Measurements from ENCODE around the gene KLK14. TPM values are rescaled to one million over a fixed set of nuclear protein-coding genes. Genes with fewer than 3 reads are reported as not detected.

KLK14 gene
- total RNA-seq, 1 donor from 2014 or later: not detected

DNA sequence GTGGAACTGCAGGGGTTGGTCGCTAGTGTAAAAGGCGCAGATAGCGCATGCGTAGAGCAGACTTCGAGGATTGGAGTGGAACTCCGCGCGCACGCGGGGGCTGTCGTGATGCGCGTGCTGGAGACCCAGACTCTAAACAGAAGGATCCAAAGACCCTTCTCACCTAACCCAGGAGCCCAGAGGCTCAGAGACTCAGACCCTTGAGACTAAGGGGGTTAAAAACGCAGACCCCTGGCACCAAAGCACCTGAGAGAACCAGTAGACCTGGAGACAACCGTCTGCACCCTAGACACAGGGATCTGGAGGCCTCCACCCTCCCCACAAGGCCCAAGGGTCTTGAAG is 26.1 kb upstream of the KLK14 start:
- H3K9me3 ChIP-seq: no peaks in the 10 kb centered on the region
- peak overlapping the region; percentile 69 to 74 for H3K4me3 ChIP-seq
- H3K36me3 ChIP-seq: peaks cover 4 to 7% of the 10 kb centered on the region in 2 donors
- peak overlapping the region in 1 of 2 donors; percentile 27 for H3K27ac ChIP-seq
- H3K27me3 ChIP-seq: no peaks in the 10 kb centered on the region
- TF ChIP-seq, protein P1, sequence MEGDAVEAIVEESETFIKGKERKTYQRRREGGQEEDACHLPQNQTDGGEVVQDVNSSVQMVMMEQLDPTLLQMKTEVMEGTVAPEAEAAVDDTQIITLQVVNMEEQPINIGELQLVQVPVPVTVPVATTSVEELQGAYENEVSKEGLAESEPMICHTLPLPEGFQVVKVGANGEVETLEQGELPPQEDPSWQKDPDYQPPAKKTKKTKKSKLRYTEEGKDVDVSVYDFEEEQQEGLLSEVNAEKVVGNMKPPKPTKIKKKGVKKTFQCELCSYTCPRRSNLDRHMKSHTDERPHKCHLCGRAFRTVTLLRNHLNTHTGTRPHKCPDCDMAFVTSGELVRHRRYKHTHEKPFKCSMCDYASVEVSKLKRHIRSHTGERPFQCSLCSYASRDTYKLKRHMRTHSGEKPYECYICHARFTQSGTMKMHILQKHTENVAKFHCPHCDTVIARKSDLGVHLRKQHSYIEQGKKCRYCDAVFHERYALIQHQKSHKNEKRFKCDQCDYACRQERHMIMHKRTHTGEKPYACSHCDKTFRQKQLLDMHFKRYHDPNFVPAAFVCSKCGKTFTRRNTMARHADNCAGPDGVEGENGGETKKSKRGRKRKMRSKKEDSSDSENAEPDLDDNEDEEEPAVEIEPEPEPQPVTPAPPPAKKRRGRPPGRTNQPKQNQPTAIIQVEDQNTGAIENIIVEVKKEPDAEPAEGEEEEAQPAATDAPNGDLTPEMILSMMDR (IDR thresholded peaks at IDR 0.05): no peak
- H3K4me1 ChIP-seq: peaks cover 6 to 9% of the 10 kb centered on the region in 2 donors
- DNase-seq (ENCODE audit: low spot score in 2 of 2): no peak
- intact Hi-C loops (cut with DNase I): loop anchor here (1.0 to 10.0 kb wide), 8 partner anchors 232 to 731 kb away; partner anchors contain the start of genes CLDND2, ETFB, JOSD2 and NR1H2

DNA sequence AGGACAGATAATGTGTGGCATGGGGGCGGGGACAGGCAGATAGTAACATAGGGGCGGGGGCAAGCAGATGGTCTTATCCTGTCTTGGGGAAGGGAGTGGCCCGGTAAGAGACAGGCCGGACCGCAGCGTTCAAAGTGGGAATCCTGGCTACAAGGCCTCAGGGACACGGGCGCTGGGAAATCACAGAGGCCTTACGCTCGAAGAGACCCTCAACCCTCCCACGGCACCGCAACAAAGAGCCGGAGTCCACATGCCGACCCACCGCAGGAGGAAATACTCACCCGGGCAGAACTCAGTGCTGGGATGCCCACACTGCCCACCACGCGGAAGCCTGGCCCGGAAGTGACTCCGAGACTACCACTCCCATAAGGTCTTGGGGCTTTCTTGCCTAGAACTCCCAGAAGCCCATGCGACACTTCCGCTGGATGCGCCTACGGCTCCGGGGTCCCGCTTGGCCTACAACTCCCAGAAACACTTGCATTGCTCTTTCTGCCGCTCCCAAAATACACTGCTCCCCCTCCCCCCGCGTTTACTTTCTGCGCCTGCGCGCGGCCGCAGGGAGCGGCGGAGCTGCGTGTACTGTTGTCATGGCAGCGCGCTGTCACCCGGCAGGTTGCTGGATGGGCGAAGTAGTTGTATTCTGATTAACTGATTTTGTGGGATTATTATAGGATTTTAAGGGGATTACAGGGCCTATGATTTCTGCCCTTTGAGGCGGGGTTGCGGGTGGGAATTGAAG is 25.5 kb upstream of the KLK14 start, which contains the start of gene CTU1:
TSS of gene CTU1 (minus strand) at position 344 of the 739 bp plus-strand sequence. CDS start 3,840 bp downstream, outside the sequence.
- TF ChIP-seq, protein P1 (IDR thresholded peaks at IDR 0.05): peak in 1 of 3 experiments; percentile 50
- Histone ChIP-seq H3K4me3 (peak within 1 kb of the TSS; percentile 69 to 74), H3K9me3 (no peaks in the 10 kb centered on the region), H3K4me1 (peaks cover 6 to 9% of the 10 kb centered on the region in 2 donors), H3K27me3 (no peaks in the 10 kb centered on the region), H3K36me3 (peaks cover 5 to 12% of the 10 kb centered on the region in 2 donors), H3K27ac (peak within 1 kb of the TSS; percentile 37 to 45)
- intact Hi-C loops (cut with DNase I): loop anchor here (1.0 to 10.0 kb wide), 8 partner anchors 233 to 731 kb away; partner anchors contain the start of genes CLDND2, ETFB, JOSD2 and NR1H2
- DNase-seq (ENCODE audit: low spot score in 2 of 2): peak; percentile 98 to 100

DNA sequence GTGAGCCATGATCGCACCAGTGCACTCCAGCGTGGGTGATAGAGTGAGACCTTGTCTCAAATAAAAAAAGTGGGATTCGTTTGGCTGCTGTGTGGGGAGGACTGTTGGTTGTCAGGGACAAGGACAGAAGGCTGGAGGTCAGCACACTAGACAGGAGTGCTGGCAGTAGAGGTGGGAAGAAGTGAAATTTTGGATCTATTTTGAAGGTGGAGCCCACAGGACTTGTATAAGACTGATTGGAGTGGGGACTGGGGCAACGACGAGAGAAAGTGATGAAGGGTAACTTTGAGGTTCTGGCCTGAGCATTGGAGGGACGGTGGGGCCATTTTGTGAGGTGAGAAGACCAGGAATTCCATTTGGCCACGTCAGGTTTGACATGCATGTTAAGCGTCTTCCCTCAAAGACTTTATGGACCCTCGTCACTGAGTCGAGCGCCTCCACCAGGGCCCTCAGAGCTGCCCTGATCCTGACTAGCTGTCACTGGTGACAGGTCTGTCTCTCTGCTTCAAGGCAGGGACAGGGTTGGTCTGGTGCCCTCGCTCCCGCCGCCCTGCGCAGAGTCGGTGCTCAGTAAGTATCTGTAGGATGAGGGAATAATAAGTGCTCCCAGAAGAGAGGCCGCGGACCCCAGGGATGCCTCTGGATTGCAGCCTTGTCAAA is 24.8 kb upstream of the KLK14 start:
- intact Hi-C loops (cut with DNase I): loop anchor here (1.0 to 10.0 kb wide), 8 partner anchors 233 to 730 kb away; partner anchors contain the start of genes CLDND2, ETFB, JOSD2 and NR1H2
- H3K36me3 ChIP-seq: peaks cover 11 to 19% of the 10 kb centered on the region in 2 donors
- TF ChIP-seq, protein P1 (IDR thresholded peaks at IDR 0.05): no peak
- peak overlapping the region; percentile 69 to 74 for H3K4me3 ChIP-seq
- peak overlapping the region in 1 of 2 donors; percentile 37 for H3K27ac ChIP-seq
- no peak for DNase-seq (ENCODE audit: low spot score in 2 of 2)
- no peaks in the 10 kb centered on the region for H3K27me3 ChIP-seq
- peaks cover 6 to 9% of the 10 kb centered on the region in 2 donors for H3K4me1 ChIP-seq
- no peaks in the 10 kb centered on the region for H3K9me3 ChIP-seq

DNA sequence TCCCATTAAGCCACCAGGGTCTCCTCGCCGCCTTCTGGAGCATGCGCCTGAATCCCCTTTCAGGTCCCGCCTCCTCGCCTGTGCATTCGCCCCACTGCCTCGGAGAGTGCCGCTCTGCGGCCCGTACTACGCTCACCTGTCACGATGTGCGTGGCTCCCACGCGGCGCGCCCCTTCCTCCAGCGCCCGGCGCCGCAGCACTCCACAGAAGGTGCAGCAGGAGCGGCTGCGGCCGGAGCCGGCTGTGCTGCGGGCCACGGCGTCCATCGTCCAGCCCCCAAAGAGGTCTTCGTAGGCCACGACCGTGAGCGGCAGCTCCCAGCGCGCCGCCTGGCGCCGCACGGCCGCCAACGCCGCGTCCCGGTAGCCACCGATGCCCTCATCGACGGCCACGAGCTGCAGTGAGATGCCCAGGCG is 21.2 kb upstream of the KLK14 start:
- Histone ChIP-seq H3K36me3 (peaks cover 18 to 33% of the 10 kb centered on the region in 2 donors), H3K27me3 (no peaks in the 10 kb centered on the region), H3K4me3 (no peak overlapping the region), H3K27ac (no peak overlapping the region), H3K4me1 (peaks cover 6 to 8% of the 10 kb centered on the region in 2 donors), H3K9me3 (no peaks in the 10 kb centered on the region)
- TF ChIP-seq, protein P1 (IDR thresholded peaks at IDR 0.05): no peak
- no peak for DNase-seq (ENCODE audit: low spot score in 2 of 2)
- intact Hi-C loops (cut with DNase I): loop anchor here (10.0 kb wide), 2 partner anchors 261 to 601 kb away; partner anchors contain the start of genes CLDND2 and ETFB

DNA sequence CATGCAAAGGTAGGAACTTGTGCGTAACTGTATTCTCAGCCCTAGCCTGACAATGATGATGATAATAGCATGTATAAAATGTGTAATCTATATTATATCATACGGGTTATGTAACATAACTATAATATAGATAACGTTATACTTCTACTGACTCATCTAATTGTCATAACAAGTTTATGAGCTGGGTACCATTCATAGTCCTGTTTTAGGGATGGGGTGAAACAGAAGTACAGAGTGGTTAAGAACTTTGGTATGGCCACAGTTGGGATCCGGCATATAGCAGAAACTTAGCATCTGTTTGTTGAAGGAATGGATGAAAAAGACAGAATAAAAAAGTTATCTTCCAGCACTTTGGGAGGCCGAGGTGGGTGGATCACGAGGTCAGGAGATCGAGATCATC is 20.3 kb upstream of the KLK14 start:
- TF ChIP-seq, protein P1 (IDR thresholded peaks at IDR 0.05): no peak
- Histone ChIP-seq H3K27me3 (no peaks in the 10 kb centered on the region), H3K27ac (no peak overlapping the region), H3K36me3 (peaks cover 18 to 38% of the 10 kb centered on the region in 2 donors), H3K4me1 (peaks cover 6 to 7% of the 10 kb centered on the region in 2 donors), H3K9me3 (no peaks in the 10 kb centered on the region), H3K4me3 (no peak overlapping the region)
- intact Hi-C loops (cut with DNase I): loop anchor here (10.0 kb wide), 2 partner anchors 262 to 602 kb away; partner anchors contain the start of genes CLDND2 and ETFB
- no peak for DNase-seq (ENCODE audit: low spot score in 2 of 2)

Measured in ascending aorta (tissue), 2 donors.